Thyroid gland (tissue), 4 donors: Measurements from ENCODE around the gene RPTOR.

Experiments
- CTCF ChIP-seq, 6 experiments: fragments of 200-600 bp in 3 of 6; fragments of 450-650 bp in 3 of 6; sonication (generic) in 3 of 6; IDR thresholded peaks; one replicate each; pipeline ENCODE4 v1.5.1; 2016 to 2019; ENCODE audit warnings: antibody characterized with exemption in 6 of 6, mild to moderate bottlenecking in 2 of 6, inconsistent platforms in 1 of 6, moderate library complexity in 1 of 6
- POLR2A ChIP-seq, 2 donors: fragments of 450-650 bp; IDR thresholded peaks; one replicate each; pipeline ENCODE4 v1.6.1; 2017; ENCODE audit warnings: antibody characterized with exemption in 2 of 2, mild to moderate bottlenecking in 2 of 2, moderate library complexity in 1 of 2

- TF ChIP-seq CTCF (IDR thresholded peaks at IDR 0.05): no peak
- TF ChIP-seq POLR2A (IDR thresholded peaks at IDR 0.05): no peak
Measured at GRCh38 chr17:80546267-80546666, 1.6 kb downstream of the RPTOR start.
